Spinal cord (tissue), 10 donors: ENCODE results near the gene KIF26A. TPM values are rescaled to one million over a fixed set of nuclear protein-coding genes. Genes with fewer than 3 reads are reported as not detected.

Source experiments
- DNase-seq, 6 donors: peaks; one replicate each; pipeline versions ENCODE4 v3.0.0 to v3.0.0-alpha.2; 2013 to 2015; ENCODE audit warnings: low spot score in 6 of 6, low read depth in 4 of 6
- H3K27ac ChIP-seq: one replicate; pipeline ENCODE4 v1.5.1; 2013; ENCODE audit warnings: low read depth, low read length, control low read depth
- H3K27me3 ChIP-seq: one replicate; pipeline ENCODE4 v1.6.1; 2013; ENCODE audit warnings: low read length; ENCODE audit not compliant: control insufficient read depth, insufficient read depth
- H3K36me3 ChIP-seq: one replicate; pipeline ENCODE4 v1.6.1; 2013; ENCODE audit warnings: low read length; ENCODE audit not compliant: control insufficient read depth, insufficient read depth
- H3K4me1 ChIP-seq: one replicate; pipeline ENCODE4 v1.6.1; 2013; ENCODE audit warnings: low read length; ENCODE audit not compliant: control insufficient read depth, insufficient read depth
- H3K4me3 ChIP-seq: one replicate; pipeline ENCODE4 v1.5.1; 2013; ENCODE audit warnings: low read depth, low read length, control low read depth
- H3K9me3 ChIP-seq: one replicate; pipeline ENCODE4 v1.6.1; 2013; ENCODE audit warnings: low read length; ENCODE audit not compliant: control insufficient read depth, insufficient read depth
- WGBS: methylation state at CpG from one replicate; pipeline ENCODE4 v1.1.5; 2013; ENCODE audit warnings: missing lambda C conversion rate; ENCODE audit not compliant: insufficient coverage; 5-methylcytosine and 5-hydroxymethylcytosine counted together
- polyA plus RNA-seq, 2 donors: library from polyadenylated mRNA; unstranded; fragments of 120-200 nt; gene quantifications; one replicate each; pipeline ENCODE4 v1.2.1, GENCODE V29; 2013; ENCODE audit not compliant: insufficient read length in 2 of 2
- total RNA-seq, 2 donors: library from RNA; depleted of rRNA in 1 of 2; stranded (reverse); fragments of 120-200 nt in 1 of 2; fragments of >200 nt in 1 of 2; gene quantifications; one replicate each; pipeline versions ENCODE4 v1.2.3 to v1.2.4, GENCODE V29; 2013 to 2014
- donor health status: healthy.

Gene KIF26A
- total and polyA plus RNA-seq, 4 donors = 4.3 to 15.5 (median 10.0) TPM

- H3K4me1 ChIP-seq = peaks cover 25% of the 10 kb centered on the region
- H3K9me3 ChIP-seq = no peaks in the 10 kb centered on the region
- H3K36me3 ChIP-seq = peaks cover 76% of the 10 kb centered on the region
- 96% methylated on average over 20 of the region's 22 CpGs for WGBS
- H3K27me3 ChIP-seq = peaks cover 6% of the 10 kb centered on the region
- no peak overlapping the region for H3K4me3 ChIP-seq
- H3K27ac ChIP-seq = no peak overlapping the region
- DNase-seq = no peak
Measured at GRCh38 chr14:104174051-104174450, 35.7 kb downstream of the KIF26A start.

GRCh38 chr14:104175041-104175440 lies 36.7 kb downstream of the KIF26A start:
- DNase-seq = no peak
- H3K4me3 ChIP-seq = no peak overlapping the region
- peaks cover 16% of the 10 kb centered on the region for H3K4me1 ChIP-seq
- H3K36me3 ChIP-seq = peaks cover 83% of the 10 kb centered on the region
- 95% methylated on average over 35 of the region's 35 CpGs for WGBS
- no peaks in the 10 kb centered on the region for H3K9me3 ChIP-seq
- peaks cover 4% of the 10 kb centered on the region for H3K27me3 ChIP-seq
- H3K27ac ChIP-seq = no peak overlapping the region

GRCh38 chr14:104175811-104176210 lies 37.4 kb downstream of the KIF26A start:
- Histone ChIP-seq H3K36me3 (peaks cover 80% of the 10 kb centered on the region), H3K4me1 (peaks cover 10% of the 10 kb centered on the region), H3K9me3 (no peaks in the 10 kb centered on the region), H3K27me3 (peaks cover 3% of the 10 kb centered on the region), H3K4me3 (no peak overlapping the region), H3K27ac (no peak overlapping the region)
- DNase-seq = no peak
- WGBS = 88% methylated on average over 26 of the region's 26 CpGs

- Histone ChIP-seq H3K36me3 (peaks cover 75% of the 10 kb centered on the region), H3K27me3 (no peaks in the 10 kb centered on the region), H3K4me3 (no peak overlapping the region), H3K27ac (no peak overlapping the region), H3K4me1 (peaks cover 11% of the 10 kb centered on the region), H3K9me3 (no peaks in the 10 kb centered on the region)
- WGBS = 88% methylated on average over 25 of the region's 25 CpGs
- no peak for DNase-seq
Measured at GRCh38 chr14:104176611-104177010, 38.2 kb downstream of the KIF26A start.

GRCh38 chr14:104177411-104177810 lies 39.0 kb downstream of the KIF26A start:
- Histone ChIP-seq H3K27ac (no peak overlapping the region), H3K27me3 (no peaks in the 10 kb centered on the region), H3K9me3 (no peaks in the 10 kb centered on the region), H3K4me1 (peaks cover 11% of the 10 kb centered on the region), H3K36me3 (peaks cover 74% of the 10 kb centered on the region), H3K4me3 (no peak overlapping the region)
- DNase-seq = no peak
- WGBS = 92% methylated on average over 32 of the region's 38 CpGs

- H3K9me3 ChIP-seq = no peaks in the 10 kb centered on the region
- H3K4me3 ChIP-seq = no peak overlapping the region
- DNase-seq = peak in 2 of 6 donors; percentile 16 to 39
- peaks cover 11% of the 10 kb centered on the region for H3K4me1 ChIP-seq
- H3K27me3 ChIP-seq = no peaks in the 10 kb centered on the region
- no peak overlapping the region for H3K27ac ChIP-seq
- 75% methylated on average over 22 of the region's 23 CpGs for WGBS
- H3K36me3 ChIP-seq = peaks cover 67% of the 10 kb centered on the region
Measured at GRCh38 chr14:104178279-104178678, 39.9 kb downstream of the KIF26A start.

- Histone ChIP-seq H3K36me3 (peaks cover 59% of the 10 kb centered on the region), H3K4me3 (no peak overlapping the region), H3K27ac (no peak overlapping the region), H3K4me1 (peaks cover 11% of the 10 kb centered on the region), H3K9me3 (no peaks in the 10 kb centered on the region), H3K27me3 (no peaks in the 10 kb centered on the region)
- DNase-seq = no peak
- WGBS = 85% methylated on average over 21 of the region's 21 CpGs
Measured at GRCh38 chr14:104179126-104179525, 40.7 kb downstream of the KIF26A start.

- no peak overlapping the region for H3K4me3 ChIP-seq
Measured at GRCh38 chr14:104179564-104180129, 41.3 kb downstream of the KIF26A start.

GRCh38 chr14:104180561-104181165 lies 42.3 kb downstream of the KIF26A start:
- Histone ChIP-seq H3K27me3 (no peaks in the 10 kb centered on the region), H3K27ac (no peak overlapping the region), H3K36me3 (peaks cover 46% of the 10 kb centered on the region), H3K9me3 (no peaks in the 10 kb centered on the region), H3K4me1 (peaks cover 17% of the 10 kb centered on the region), H3K4me3 (no peak overlapping the region)
- no peak for DNase-seq
- 70% methylated on average over 24 of the region's 26 CpGs for WGBS

More at GRCh38 chr14:104179564-104180129, 41.3 kb downstream of the KIF26A start:
- H3K4me1 ChIP-seq = peaks cover 12% of the 10 kb centered on the region
- WGBS = 93% methylated on average over 42 of the region's 42 CpGs
- H3K27me3 ChIP-seq = no peaks in the 10 kb centered on the region
- no peak overlapping the region for H3K27ac ChIP-seq
- H3K36me3 ChIP-seq = peaks cover 54% of the 10 kb centered on the region
- H3K9me3 ChIP-seq = no peaks in the 10 kb centered on the region
- no peak for DNase-seq
